ENCODE data around the gene USP34.

Gene USP34

GRCh38 chr2:61327173-61327572 lies 143.7 kb downstream of the USP34 start:
- no peak overlapping the region for H3K4me3 ChIP-seq (ENCODE audit: low read depth, low read length)

- no peak overlapping the region for H3K4me3 ChIP-seq (ENCODE audit: low read depth, low read length)
These were observed 144.5 kb downstream of the USP34 start for GRCh38 chr2:61326423-61326822.

- no peak overlapping the region for H3K4me3 ChIP-seq (ENCODE audit: low read depth, low read length)
These were observed 150.7 kb downstream of the USP34 start for GRCh38 chr2:61320181-61320580.

GRCh38 chr2:61318553-61318952 lies 152.3 kb downstream of the USP34 start:
- no peak overlapping the region for H3K4me3 ChIP-seq (ENCODE audit: low read depth, low read length)

- no peak overlapping the region for H3K4me3 ChIP-seq (ENCODE audit: low read depth, low read length)
These were observed 174.9 kb downstream of the USP34 start for GRCh38 chr2:61295981-61296380.

- H3K4me3 ChIP-seq (ENCODE audit: low read depth, low read length): no peak overlapping the region
These were observed 178.9 kb downstream of the USP34 start for GRCh38 chr2:61291851-61292575.

- no peak overlapping the region for H3K4me3 ChIP-seq (ENCODE audit: low read depth, low read length)
These were observed 182.6 kb downstream of the USP34 start for GRCh38 chr2:61288070-61288841.

GRCh38 chr2:61287254-61287653 lies 183.6 kb downstream of the USP34 start:
- no peak overlapping the region for H3K4me3 ChIP-seq (ENCODE audit: low read depth, low read length)

GRCh38 chr2:61283443-61284160 lies 187.3 kb downstream of the USP34 start:
- H3K4me3 ChIP-seq (ENCODE audit: low read depth, low read length): no peak overlapping the region

- no peak overlapping the region for H3K4me3 ChIP-seq (ENCODE audit: low read depth, low read length)
These were observed 188.7 kb downstream of the USP34 start for GRCh38 chr2:61282104-61282590.

- no peak overlapping the region for H3K4me3 ChIP-seq (ENCODE audit: low read depth, low read length)
These were observed 189.6 kb downstream of the USP34 start for GRCh38 chr2:61281321-61281720.

- no peak overlapping the region for H3K4me3 ChIP-seq (ENCODE audit: low read depth, low read length)
These were observed 193.1 kb downstream of the USP34 start for GRCh38 chr2:61277756-61278155.

GRCh38 chr2:61275575-61276184 lies 195.2 kb downstream of the USP34 start:
- H3K4me3 ChIP-seq (ENCODE audit: low read depth, low read length): no peak overlapping the region

- no peak overlapping the region for H3K4me3 ChIP-seq (ENCODE audit: low read depth, low read length)
These were observed 198.3 kb downstream of the USP34 start for GRCh38 chr2:61272421-61273070.

GRCh38 chr2:61268249-61268648 lies 202.6 kb downstream of the USP34 start:
- no peak overlapping the region for H3K4me3 ChIP-seq (ENCODE audit: low read depth, low read length)

GRCh38 chr2:61266632-61267505 lies 204.0 kb downstream of the USP34 start:
- H3K4me3 ChIP-seq (ENCODE audit: low read depth, low read length): no peak overlapping the region

GRCh38 chr2:61263830-61264229 lies 207.1 kb downstream of the USP34 start:
- no peak overlapping the region for H3K4me3 ChIP-seq (ENCODE audit: low read depth, low read length)

GRCh38 chr2:61262699-61263098 lies 208.2 kb downstream of the USP34 start:
- H3K4me3 ChIP-seq (ENCODE audit: low read depth, low read length): no peak overlapping the region

GRCh38 chr2:61257446-61257845 lies 213.4 kb downstream of the USP34 start:
- no peak overlapping the region for H3K4me3 ChIP-seq (ENCODE audit: low read depth, low read length)
